ENCODE results near the gene VSNL1.
"Not testable (repeated sequence)": the region's sequence is repeated elsewhere in the genome, so short reads cannot be mapped to it uniquely, and the experiment has no call there.

Gene VSNL1

GRCh38 chr2:17543131-17543660, 2.7 kb downstream of the VSNL1 start:
- DNase-seq: no peak

DNA sequence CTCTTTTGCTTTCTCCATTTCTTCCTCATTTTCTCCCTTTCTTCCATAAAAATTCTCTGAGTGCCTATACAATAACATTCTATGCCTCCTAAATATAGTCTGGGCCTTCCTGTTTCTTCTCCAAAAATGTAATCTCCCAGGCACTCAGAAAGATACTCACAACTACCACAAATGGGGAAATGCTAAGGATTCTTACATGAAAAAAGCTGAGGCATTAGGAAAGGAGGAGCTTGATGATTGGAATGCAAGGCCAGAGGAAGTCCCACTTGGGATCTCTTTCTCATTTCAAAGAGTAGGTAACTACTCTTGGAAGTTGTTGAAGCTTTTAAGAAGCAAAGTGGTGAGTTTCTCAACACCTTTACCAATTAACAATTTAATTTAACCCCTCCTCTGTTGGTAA, 3.4 kb downstream of the VSNL1 start:
- no peak for DNase-seq

DNA sequence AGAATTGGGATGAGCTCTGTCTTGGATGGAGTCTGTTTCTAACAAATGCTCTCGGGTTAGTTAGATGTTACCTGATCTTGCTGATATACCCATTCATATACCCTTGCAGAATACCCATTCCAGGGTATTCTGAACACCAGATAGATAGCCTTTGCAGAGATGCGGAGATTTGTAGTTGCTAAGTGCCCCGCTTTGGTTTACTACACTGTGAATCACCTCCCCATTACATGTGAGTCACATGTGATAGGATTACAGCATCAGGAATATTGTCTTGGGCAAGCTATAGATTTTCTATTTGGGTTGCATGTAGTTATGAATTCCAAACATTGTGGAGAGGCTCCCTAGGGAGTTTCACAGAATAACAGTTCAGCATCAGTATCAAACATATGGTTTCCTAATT, 3.8 kb downstream of the VSNL1 start:
- no peak for DNase-seq

- no peak for DNase-seq
Measured at GRCh38 chr2:17545680-17546613, 5.5 kb downstream of the VSNL1 start.

DNA sequence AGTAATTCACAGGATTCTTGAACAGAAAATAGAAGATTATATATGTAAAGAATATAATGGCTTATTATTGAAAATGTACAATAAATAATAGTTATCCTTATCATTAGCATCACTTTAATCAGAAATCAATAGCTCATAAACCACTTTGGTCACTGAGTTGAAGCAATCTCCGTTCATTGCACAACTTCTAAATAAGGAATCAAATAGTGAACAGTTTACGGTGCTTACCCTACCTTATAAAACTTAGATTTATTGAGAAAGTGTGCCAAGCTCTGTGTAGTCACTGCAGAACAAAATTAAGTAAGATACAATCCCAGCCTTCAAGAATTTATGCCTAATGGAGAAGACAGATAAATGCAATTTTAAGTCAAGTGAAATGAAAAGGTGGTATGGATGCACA, 6.7 kb downstream of the VSNL1 start:
- no peak for DNase-seq

DNA sequence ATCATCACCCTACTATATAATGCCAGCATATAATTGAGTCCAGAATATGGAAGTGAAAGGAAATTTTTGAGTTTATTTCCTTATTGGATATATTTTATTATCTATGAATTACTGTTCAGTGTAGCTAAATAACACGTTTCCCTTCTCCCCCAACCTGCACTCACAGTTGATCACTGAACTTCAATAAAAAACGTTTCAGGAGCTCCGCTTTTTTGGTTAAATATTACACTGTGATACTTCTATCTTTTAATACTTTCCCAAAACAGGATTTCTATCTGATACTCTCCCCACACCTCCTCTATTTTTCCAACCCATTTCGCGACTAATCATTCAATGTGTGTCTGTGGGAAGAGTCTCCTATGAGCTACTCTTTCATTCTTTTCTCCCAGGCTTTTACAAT, 7.2 kb downstream of the VSNL1 start:
- no peak for DNase-seq

DNA sequence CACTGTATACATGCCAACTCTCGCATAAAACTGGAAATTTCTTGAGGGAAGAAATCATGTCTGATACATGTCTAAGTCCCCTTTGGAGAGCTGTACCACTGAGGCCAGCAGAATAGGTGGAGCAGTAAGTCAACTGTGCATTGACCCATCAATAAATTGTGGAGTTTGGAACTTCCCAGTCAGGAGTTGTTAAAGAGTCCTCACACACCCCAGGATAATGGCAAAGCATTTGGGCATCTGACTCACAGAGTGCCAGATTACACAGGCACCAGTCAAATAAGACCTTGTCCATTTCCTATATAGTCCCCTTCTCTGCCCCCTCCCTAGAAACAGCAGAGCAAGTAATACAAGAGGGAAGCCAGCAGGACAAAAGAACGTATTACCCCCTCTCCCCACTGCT, 10.4 kb downstream of the VSNL1 start:
- DNase-seq: no peak

GRCh38 chr2:17555150-17555549, 14.7 kb downstream of the VSNL1 start:
- no peak for DNase-seq

DNA sequence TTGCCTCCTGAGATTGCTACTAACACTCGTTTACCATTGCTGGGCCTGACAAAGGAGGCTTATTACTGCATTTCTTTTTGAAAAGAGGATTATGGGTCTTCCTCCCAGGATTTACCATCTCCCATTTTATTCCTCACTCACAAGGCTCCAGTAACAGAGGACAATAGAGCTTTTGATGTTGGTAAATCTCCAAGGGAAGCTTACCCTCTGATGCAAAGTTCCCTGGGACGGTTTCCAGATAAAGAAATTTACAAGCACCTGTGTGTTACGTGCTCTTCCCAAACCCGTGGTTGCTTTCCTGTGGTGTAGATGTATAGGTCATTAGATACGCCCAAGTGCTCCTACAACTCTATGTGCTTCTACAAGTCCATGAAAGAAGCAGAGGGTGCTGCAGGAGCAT, 17.1 kb downstream of the VSNL1 start:
- no peak for DNase-seq

- DNase-seq: no peak
Measured at GRCh38 chr2:17558053-17558452, 17.6 kb downstream of the VSNL1 start.

DNA sequence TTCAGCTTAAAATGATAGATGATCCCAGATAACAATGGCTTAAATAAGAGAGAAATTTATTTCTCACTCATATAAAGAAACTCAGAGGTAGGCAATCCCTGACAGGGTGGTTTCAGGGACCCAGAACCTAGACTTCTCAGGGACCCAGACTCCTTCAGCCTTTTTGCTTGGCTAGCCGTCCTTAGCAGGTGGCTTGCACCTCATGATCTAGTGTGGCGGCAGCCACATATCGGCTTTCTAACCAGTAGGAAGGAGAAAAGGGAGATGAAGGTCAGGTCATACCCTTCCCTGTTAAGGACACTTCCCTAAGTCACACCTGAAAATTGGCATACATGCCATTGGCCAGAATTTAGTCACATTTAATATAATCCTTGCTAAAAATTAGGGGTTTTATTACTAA, 18.4 kb downstream of the VSNL1 start:
- DNase-seq: no peak

- not testable (repeated sequence) for DNase-seq
Measured at GRCh38 chr2:17565726-17566125, 25.2 kb downstream of the VSNL1 start.

- DNase-seq: no peak
Measured at GRCh38 chr2:17571681-17572080, 31.2 kb downstream of the VSNL1 start.

DNA sequence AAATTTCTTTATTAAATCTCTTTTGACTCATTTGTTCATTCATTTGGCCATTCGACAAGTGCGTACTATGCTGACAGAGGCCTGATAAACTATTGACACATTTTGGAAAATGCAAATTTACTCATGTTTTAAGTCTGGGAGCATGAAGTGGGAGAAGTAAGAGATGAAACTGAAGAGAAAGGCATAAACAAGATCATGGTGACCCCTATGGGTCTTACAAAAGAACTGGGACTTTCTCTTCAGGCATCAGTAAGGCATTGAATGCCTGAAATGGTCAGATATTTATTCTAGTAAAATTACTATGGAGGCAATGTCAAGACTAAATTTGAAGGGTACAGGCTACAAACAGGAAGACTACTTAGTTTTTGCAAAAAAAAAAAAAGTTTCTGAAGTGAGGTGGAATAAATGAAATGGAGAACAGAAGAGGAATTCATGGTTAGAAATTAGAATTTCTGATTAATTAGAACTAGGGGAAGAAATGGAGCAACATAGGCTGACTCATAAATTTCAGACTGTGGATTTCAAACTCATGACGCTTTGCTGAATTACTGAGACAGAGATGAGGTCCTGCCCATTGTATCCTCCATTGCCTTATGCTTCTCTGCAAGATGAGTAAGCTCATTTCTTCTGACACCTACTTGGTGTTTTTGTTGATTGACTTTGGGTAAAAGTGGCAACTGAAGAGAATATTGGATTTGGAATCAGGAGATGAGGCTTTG, 32.7 kb downstream of the VSNL1 start:
- no peak for DNase-seq

GRCh38 chr2:17573804-17574175, 33.3 kb downstream of the VSNL1 start:
- DNase-seq: no peak

DNA sequence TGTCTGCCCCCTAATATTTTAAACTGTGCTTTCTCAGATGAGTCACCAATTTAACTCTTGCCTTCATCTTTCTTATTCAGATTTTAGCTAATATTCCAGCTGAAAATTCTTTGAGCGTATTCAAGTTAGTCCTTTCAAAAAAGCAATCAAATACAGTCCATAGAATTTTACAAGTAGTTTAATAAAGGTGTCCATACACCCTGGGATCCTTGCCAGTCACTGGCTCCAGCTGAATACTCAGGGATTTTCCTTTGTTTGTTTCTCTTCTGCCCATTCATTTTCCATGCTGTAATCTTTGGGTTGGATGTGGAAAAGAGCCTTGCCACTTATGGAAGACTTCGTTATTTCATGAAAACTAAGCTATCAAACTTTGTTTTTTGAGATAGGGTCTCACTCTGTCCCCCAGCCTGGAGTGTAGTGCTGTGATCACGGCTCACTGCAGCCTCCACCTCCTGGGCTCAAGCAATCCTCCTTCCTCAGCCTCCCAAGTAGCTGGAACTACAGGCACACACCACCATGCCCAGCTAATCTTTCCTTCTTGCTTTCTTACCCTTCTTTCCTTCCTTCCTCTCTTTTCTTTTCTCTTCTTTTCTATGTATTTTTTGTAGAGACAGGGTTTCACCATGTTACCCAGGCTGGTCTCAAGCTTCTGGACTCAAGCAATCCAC, 34.0 kb downstream of the VSNL1 start:
- no peak for DNase-seq

GRCh38 chr2:17576802-17577201, 36.3 kb downstream of the VSNL1 start:
- no peak for DNase-seq

GRCh38 chr2:17578466-17578928, 38.0 kb downstream of the VSNL1 start:
- DNase-seq: no peak

DNA sequence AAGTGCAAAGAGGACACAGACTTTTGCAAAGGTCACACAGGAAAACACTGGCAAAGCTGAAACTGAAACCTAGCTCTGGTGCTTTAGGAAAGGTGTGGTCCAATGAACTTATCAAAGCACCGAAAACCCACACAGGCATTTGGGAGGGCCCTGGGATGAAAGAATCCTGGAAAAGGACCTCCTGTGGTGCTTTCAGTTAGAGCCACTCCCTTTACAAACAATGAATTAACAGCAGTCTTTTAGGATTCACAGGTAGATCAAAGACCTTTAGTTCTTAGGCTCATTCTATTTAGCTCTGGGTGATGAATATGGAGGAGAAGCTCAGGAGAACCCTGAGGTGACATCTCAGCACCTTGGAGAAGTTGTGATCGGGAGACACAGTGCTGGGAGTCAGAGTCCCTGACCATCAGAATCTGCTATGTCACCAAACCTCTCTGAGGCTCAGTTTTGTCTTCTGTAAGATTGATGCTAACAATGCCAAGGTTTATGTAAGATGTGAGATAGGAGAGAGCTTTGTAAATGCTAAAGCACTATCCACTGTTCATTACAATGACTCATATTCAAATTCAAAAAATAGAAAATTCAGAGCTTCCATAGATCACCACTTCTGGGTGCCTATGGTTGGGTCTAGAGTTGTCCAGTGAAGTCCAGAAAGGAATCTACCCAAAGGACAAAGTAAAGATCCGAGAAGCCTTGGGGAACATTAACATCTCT, 39.3 kb downstream of the VSNL1 start:
- no peak for DNase-seq

GRCh38 chr2:17580319-17580715, 39.8 kb downstream of the VSNL1 start:
- no peak for DNase-seq

- no peak for DNase-seq
Measured at GRCh38 chr2:17581831-17582230, 41.3 kb downstream of the VSNL1 start.

DNA sequence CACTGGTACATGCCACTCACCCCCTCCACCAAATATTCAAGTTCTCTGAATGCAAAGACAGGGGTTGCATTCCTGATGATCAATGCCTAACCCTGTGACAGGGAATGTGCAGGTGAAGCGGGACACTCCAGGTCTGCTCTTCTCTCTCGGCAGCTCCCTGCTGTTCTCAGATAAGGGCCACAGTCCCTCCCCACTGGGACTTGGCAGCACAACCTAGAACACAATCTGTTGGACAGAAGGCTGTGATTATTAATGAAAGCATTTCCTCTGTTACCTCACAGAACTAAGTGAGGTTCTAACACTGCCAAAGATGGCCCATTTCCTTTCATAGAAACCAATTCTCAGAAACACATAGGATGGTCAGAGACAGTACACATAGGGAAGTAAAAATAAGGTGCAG, 42.7 kb downstream of the VSNL1 start:
- DNase-seq: no peak

GRCh38 chr2:17583646-17584045, 43.1 kb downstream of the VSNL1 start:
- DNase-seq: no peak

All from GF-D8 (cell line).